SK-N-SH (cell line): ENCODE measurements around the gene PCBP4. TPM values are rescaled to one million over a fixed set of nuclear protein-coding genes. Genes with fewer than 3 reads are reported as not detected.

ENCODE experiments used
- CTCF ChIA-PET: fragments of 300-600, 350-600 bp; formaldehyde crosslinking; extraction: SDS; loops from one replicate; lab custom pipeline; 2021; lab: Yijun Ruan, JAX
- POLR2A ChIA-PET: fragments of 350-600 bp; sonication (Branson Sonifier 250); formaldehyde crosslinking; extraction: SDS; loops from one replicate; lab custom pipeline; 2020; ENCODE audit warnings: antibody characterized with exemption, inconsistent platforms; lab: Yijun Ruan, JAX
- DNase-seq: peaks from one replicate; pipeline ENCODE4 v3.0.0; 2012
- H2AFZ ChIP-seq: fragments of 200-600 bp; sonication (generic); 2 replicates; pipeline ENCODE4 v1.8.1; 2016; ENCODE audit warnings: antibody characterized with exemption, mild to moderate bottlenecking, low read depth
- H3F3A ChIP-seq: fragments of 200-600 bp; sonication (generic); replicated peaks from 2 replicates; pipeline ENCODE3; 2016; ENCODE audit warnings: antibody characterized with exemption, mild to moderate bottlenecking; ENCODE audit not compliant: insufficient read depth
- H3K27ac ChIP-seq, 2 experiments: fragments of 200-500 bp in 1 of 2; fragments of 200-600 bp in 1 of 2; sonication (Bioruptor generic) in 1 of 2; sonication (generic), shearing (Covaris generic) in 1 of 2; 2 replicates each; pipeline versions ENCODE4 v1.5.1 to v1.6.1; 2014 to 2016; ENCODE audit warnings: low read depth in 2 of 2, inconsistent platforms in 1 of 2, low read length in 1 of 2, mild to moderate bottlenecking in 1 of 2, mixed read lengths in 1 of 2
- H3K27me3 ChIP-seq: fragments of 200-600 bp; sonication (generic), shearing (Covaris generic); 2 replicates; pipeline ENCODE4 v1.6.1; 2016; ENCODE audit warnings: mixed run types; ENCODE audit not compliant: insufficient read depth
- H3K36me3 ChIP-seq, 2 experiments: fragments of 200-500 bp in 1 of 2; fragments of 200-600 bp in 1 of 2; sonication (Bioruptor generic) in 1 of 2; sonication (generic) in 1 of 2; replicated peaks in 1 of 2; 2 replicates each; pipeline versions ENCODE3 to v1.5.1; 2014 to 2016; ENCODE audit warnings: low read length in 1 of 2, mild to moderate bottlenecking in 1 of 2; ENCODE audit not compliant: insufficient read depth in 2 of 2, control insufficient read depth in 1 of 2
- H3K4me1 ChIP-seq, 2 experiments: fragments of 200-500 bp in 1 of 2; fragments of 200-600 bp in 1 of 2; sonication (Bioruptor generic) in 1 of 2; sonication (generic), shearing (Covaris generic) in 1 of 2; 2 replicates each; pipeline versions ENCODE4 v1.5.1 to v1.6.1; 2014 to 2016; ENCODE audit warnings: low read depth in 1 of 2, low read length in 1 of 2, mixed run types in 1 of 2; ENCODE audit not compliant: insufficient read depth in 2 of 2, control insufficient read depth in 1 of 2
- H3K4me2 ChIP-seq: fragments of 200-600 bp; sonication (generic), shearing (Covaris generic); 2 replicates; pipeline ENCODE4 v1.6.1; 2017; ENCODE audit warnings: mixed run types
- H3K4me3 ChIP-seq, 2 experiments: fragments of 200-500 bp in 1 of 2; fragments of 200-600 bp in 1 of 2; sonication (Bioruptor generic) in 1 of 2; sonication (generic), shearing (Covaris generic) in 1 of 2; 2 replicates each; pipeline versions ENCODE4 v1.5.1 to v1.8.1; 2014 to 2016; ENCODE audit warnings: low read depth in 2 of 2, inconsistent platforms in 1 of 2, low read length in 1 of 2, mild to moderate bottlenecking in 1 of 2, mixed read lengths in 1 of 2, moderate library complexity in 1 of 2
- H3K79me2 ChIP-seq: fragments of 200-600 bp; sonication (generic); 2 replicates; pipeline ENCODE4 v1.8.1; 2017; ENCODE audit warnings: mild to moderate bottlenecking; ENCODE audit not compliant: insufficient read depth
- H3K9ac ChIP-seq: fragments of 200-600 bp; sonication (generic); 2 replicates; pipeline ENCODE4 v1.6.1; 2017; ENCODE audit warnings: mixed run types
- H3K9me2 ChIP-seq: fragments of 200-600 bp; sonication (generic); 2 replicates; pipeline ENCODE4 v1.6.1; 2017; ENCODE audit warnings: mixed run types
- H3K9me3 ChIP-seq: fragments of 200-600 bp; sonication (generic); 2 replicates; pipeline ENCODE4 v1.6.1; 2017; ENCODE audit warnings: mixed run types, mild to moderate bottlenecking, moderate library complexity
- H4K20me1 ChIP-seq: fragments of 200-600 bp; sonication (generic); 2 replicates; pipeline ENCODE4 v1.6.1; 2017; ENCODE audit warnings: mild to moderate bottlenecking, mixed run types; ENCODE audit not compliant: insufficient read depth
- ELF1 ChIP-seq: IDR thresholded peaks from 2 replicates; pipeline ENCODE4 v1.4.0; 2012
- EZH2phosphoT487 ChIP-seq: fragments of 200-600 bp; sonication (generic); IDR thresholded peaks from 2 replicates; pipeline ENCODE4 v1.6.1; 2017; ENCODE audit warnings: low read depth, mixed run types, mild to moderate bottlenecking, antibody characterized with exemption, moderate library complexity, borderline replicate concordance
- FOSL2 ChIP-seq: IDR thresholded peaks from 2 replicates; pipeline ENCODE4 v1.4.0; 2012; ENCODE audit warnings: low read depth, mild to moderate bottlenecking, moderate library complexity, borderline replicate concordance
- FOXJ3 ChIP-seq: sonication (generic); formaldehyde crosslinking; IDR thresholded peaks from 2 replicates; pipeline ENCODE4 v1.5.1; 2020; ENCODE audit warnings: mild to moderate bottlenecking, missing genetic modification reagents
- FOXM1 ChIP-seq: IDR thresholded peaks from 2 replicates; pipeline ENCODE4 v1.4.0; 2012; ENCODE audit warnings: low read depth, mild to moderate bottlenecking
- MXI1 ChIP-seq: IDR thresholded peaks from 2 replicates; pipeline ENCODE4 v1.6.1; 2012; ENCODE audit warnings: mild to moderate bottlenecking, low read depth, low read length, improper control_type of control experiment
- NFIC ChIP-seq: IDR thresholded peaks from 2 replicates; pipeline ENCODE4 v1.4.0; 2012; ENCODE audit warnings: borderline replicate concordance
- POLR2AphosphoS5 ChIP-seq: IDR thresholded peaks from 2 replicates; pipeline ENCODE4 v1.6.1; 2012; ENCODE audit warnings: low read depth, low read length
- RAD21 ChIP-seq: IDR thresholded peaks from 2 replicates; pipeline ENCODE4 v1.6.1; 2012; ENCODE audit warnings: mild to moderate bottlenecking, low read length
- RCOR1 ChIP-seq: fragments of 150-350 bp; IDR thresholded peaks from 2 replicates; pipeline ENCODE4 v1.6.1; 2017; ENCODE audit warnings: antibody characterized with exemption, low read length
- RFX5 ChIP-seq: IDR thresholded peaks from 2 replicates; pipeline ENCODE4 v1.6.1; 2012; ENCODE audit warnings: mild to moderate bottlenecking, improper control_type of control experiment, low read length
- SIN3A ChIP-seq: IDR thresholded peaks from 2 replicates; pipeline ENCODE4 v1.6.1; 2012; ENCODE audit warnings: low read depth, mild to moderate bottlenecking, low read length, moderate library complexity, borderline replicate concordance
- SMC3 ChIP-seq: IDR thresholded peaks from 2 replicates; pipeline ENCODE4 v1.6.1; 2012; ENCODE audit warnings: low read depth, low read length, improper control_type of control experiment
- TAF1 ChIP-seq: IDR thresholded peaks from 2 replicates; pipeline ENCODE4 v1.6.1; 2012; ENCODE audit warnings: low read depth, mild to moderate bottlenecking, low read length, moderate library complexity, borderline replicate concordance
- TCF12 ChIP-seq: IDR thresholded peaks from 2 replicates; pipeline ENCODE4 v1.4.0; 2012
- WGBS: methylation state at CpG from one replicate; pipeline ENCODE4 v1.1.6; 2017; ENCODE audit warnings: low lambda C conversion rate; 5-methylcytosine and 5-hydroxymethylcytosine counted together
- polyA plus RNA-seq, 3 experiments: library from polyadenylated mRNA; depleted of rRNA; stranded (reverse); fragments of >200 nt; gene quantifications; 2 replicates each; pipeline ENCODE4 v1.2.3, GENCODE V29; 2012
- TF ChIP-seq, protein P1 (sequence below): IDR thresholded peaks from 2 replicates; pipeline ENCODE4 v1.4.0; 2012; ENCODE audit warnings: low read depth, borderline replicate concordance
- TF ChIP-seq, protein P2 (sequence below): fragments of 150-350 bp; IDR thresholded peaks from 2 replicates; pipeline ENCODE4 v1.6.1; 2016; ENCODE audit warnings: mild to moderate bottlenecking, low read depth, low read length
- TF ChIP-seq, protein P3 (sequence below): fragments of 150-350 bp; IDR thresholded peaks from 2 replicates; pipeline ENCODE4 v1.6.1; 2017; ENCODE audit warnings: antibody characterized with exemption, low read length, low read depth, borderline replicate concordance
- TF ChIP-seq, protein P4 (sequence below): fragments of 200-600 bp; sonication (generic); IDR thresholded peaks from 2 replicates; pipeline ENCODE4 v1.6.1; 2017; ENCODE audit warnings: antibody characterized with exemption, mild to moderate bottlenecking, moderate library complexity
- TF ChIP-seq, protein P5 (sequence below): IDR thresholded peaks from 2 replicates; pipeline ENCODE4 v1.6.1; 2012; ENCODE audit warnings: mild to moderate bottlenecking, low read depth, low read length, moderate library complexity
- TF ChIP-seq, protein P6 (sequence below): IDR thresholded peaks from 2 replicates; pipeline ENCODE4; 2012
- TF ChIP-seq, protein P7 (sequence below): IDR thresholded peaks from 2 replicates; pipeline ENCODE4 v1.4.0; 2012; ENCODE audit warnings: low read depth

The PCBP4 gene
- polyA plus RNA-seq, 1 of the 3 experiments (the other 2 are of a cell fraction) = 97.4 TPM

DNA sequence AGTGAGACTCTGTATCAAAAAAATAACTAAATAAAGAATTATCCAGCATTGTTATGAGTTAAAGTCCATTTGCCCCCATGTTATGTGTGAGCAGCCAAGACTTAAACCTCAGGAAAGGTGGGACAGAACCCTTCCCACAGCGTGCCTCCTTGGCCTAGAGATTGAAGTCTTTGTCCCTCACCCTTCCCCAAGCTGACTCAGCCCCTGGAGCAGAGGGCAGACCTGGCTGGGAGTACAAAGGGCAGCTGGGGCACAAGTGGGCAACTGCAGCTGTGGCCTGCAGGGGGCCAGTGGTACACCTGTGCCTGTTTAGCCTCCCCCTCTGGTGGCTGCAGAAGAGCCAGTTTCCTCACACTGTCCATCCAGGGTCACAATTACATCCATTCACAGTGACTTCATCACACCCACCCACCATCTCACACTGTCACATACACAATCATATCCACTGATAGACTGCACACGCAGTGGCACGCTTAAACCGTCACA, 15.1 kb upstream of the PCBP4 start:
- Histone ChIP-seq H3K9me3 (no peaks in the 10 kb centered on the region), H2AFZ (peak overlapping the region; percentile 94; the same call in 1 of the 2 replicates), H3K27ac (peak overlapping the region; percentile 89 to 93), H3F3A (peaks cover 16% of the 10 kb centered on the region), H3K36me3 (peaks cover 0 to 5% of the 10 kb centered on the region in 2 experiments), H3K4me2 (peak overlapping the region; percentile 97), H3K9ac (peak overlapping the region; percentile 89), H3K27me3 (no peaks in the 10 kb centered on the region), H3K9me2 (no peaks in the 10 kb centered on the region), H4K20me1 (no peaks in the 10 kb centered on the region), H3K4me3 (peak overlapping the region; percentile 68 to 90), H3K4me1 (peaks cover 5 to 19% of the 10 kb centered on the region in 2 experiments; a peak in 3 of 4 replicates), H3K79me2 (peaks cover 40% of the 10 kb centered on the region)
- ChIA-PET CTCF (interaction anchor here (0.6 to 4.8 kb wide), 25 partner anchors 8 to 490 kb away, joined by 3 to 45 read pairs (median 4); partner anchors contain the start of genes ABHD14A, ABHD14B, GPR62 and PARP3), POLR2A (interaction anchor here (0.6 to 4.3 kb wide), 8 partner anchors 9 to 593 kb away, joined by 3 to 42 read pairs (median 10); partner anchors contain the start of genes ABHD14B, PARP3, RPL29 and RRP9)
- peak; percentile 87 for DNase-seq
- WGBS = 17% methylated on average over 4 of the region's 4 CpGs
- TF ChIP-seq NFIC (no peak), RFX5 (no peak), SMC3 (0 out of 2 replicates have a peak, but pooled peaks have one; percentile 18), ELF1 (no peak), RCOR1 (no peak), RAD21 (peak; percentile 11; the same call in 1 of the 2 replicates), TCF12 (no peak; the same call in 1 of the 2 replicates), MXI1 (peak; percentile 88), POLR2AphosphoS5 (no peak), EZH2phosphoT487 (no peak), TAF1 (no peak), FOSL2 (no peak), FOXM1 (no peak), SIN3A (no peak), FOXJ3 (CRISPR knock-in tag) (no peak)
- TF ChIP-seq, protein P1, sequence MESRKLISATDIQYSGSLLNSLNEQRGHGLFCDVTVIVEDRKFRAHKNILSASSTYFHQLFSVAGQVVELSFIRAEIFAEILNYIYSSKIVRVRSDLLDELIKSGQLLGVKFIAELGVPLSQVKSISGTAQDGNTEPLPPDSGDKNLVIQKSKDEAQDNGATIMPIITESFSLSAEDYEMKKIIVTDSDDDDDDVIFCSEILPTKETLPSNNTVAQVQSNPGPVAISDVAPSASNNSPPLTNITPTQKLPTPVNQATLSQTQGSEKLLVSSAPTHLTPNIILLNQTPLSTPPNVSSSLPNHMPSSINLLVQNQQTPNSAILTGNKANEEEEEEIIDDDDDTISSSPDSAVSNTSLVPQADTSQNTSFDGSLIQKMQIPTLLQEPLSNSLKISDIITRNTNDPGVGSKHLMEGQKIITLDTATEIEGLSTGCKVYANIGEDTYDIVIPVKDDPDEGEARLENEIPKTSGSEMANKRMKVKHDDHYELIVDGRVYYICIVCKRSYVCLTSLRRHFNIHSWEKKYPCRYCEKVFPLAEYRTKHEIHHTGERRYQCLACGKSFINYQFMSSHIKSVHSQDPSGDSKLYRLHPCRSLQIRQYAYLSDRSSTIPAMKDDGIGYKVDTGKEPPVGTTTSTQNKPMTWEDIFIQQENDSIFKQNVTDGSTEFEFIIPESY = no peak
- TF ChIP-seq, protein P2, sequence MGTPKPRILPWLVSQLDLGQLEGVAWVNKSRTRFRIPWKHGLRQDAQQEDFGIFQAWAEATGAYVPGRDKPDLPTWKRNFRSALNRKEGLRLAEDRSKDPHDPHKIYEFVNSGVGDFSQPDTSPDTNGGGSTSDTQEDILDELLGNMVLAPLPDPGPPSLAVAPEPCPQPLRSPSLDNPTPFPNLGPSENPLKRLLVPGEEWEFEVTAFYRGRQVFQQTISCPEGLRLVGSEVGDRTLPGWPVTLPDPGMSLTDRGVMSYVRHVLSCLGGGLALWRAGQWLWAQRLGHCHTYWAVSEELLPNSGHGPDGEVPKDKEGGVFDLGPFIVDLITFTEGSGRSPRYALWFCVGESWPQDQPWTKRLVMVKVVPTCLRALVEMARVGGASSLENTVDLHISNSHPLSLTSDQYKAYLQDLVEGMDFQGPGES = no peak
- TF ChIP-seq, protein P3, sequence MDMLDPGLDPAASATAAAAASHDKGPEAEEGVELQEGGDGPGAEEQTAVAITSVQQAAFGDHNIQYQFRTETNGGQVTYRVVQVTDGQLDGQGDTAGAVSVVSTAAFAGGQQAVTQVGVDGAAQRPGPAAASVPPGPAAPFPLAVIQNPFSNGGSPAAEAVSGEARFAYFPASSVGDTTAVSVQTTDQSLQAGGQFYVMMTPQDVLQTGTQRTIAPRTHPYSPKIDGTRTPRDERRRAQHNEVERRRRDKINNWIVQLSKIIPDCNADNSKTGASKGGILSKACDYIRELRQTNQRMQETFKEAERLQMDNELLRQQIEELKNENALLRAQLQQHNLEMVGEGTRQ = no peak
- TF ChIP-seq, protein P4, sequence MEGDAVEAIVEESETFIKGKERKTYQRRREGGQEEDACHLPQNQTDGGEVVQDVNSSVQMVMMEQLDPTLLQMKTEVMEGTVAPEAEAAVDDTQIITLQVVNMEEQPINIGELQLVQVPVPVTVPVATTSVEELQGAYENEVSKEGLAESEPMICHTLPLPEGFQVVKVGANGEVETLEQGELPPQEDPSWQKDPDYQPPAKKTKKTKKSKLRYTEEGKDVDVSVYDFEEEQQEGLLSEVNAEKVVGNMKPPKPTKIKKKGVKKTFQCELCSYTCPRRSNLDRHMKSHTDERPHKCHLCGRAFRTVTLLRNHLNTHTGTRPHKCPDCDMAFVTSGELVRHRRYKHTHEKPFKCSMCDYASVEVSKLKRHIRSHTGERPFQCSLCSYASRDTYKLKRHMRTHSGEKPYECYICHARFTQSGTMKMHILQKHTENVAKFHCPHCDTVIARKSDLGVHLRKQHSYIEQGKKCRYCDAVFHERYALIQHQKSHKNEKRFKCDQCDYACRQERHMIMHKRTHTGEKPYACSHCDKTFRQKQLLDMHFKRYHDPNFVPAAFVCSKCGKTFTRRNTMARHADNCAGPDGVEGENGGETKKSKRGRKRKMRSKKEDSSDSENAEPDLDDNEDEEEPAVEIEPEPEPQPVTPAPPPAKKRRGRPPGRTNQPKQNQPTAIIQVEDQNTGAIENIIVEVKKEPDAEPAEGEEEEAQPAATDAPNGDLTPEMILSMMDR = peak; percentile 65
- TF ChIP-seq, protein P5, sequence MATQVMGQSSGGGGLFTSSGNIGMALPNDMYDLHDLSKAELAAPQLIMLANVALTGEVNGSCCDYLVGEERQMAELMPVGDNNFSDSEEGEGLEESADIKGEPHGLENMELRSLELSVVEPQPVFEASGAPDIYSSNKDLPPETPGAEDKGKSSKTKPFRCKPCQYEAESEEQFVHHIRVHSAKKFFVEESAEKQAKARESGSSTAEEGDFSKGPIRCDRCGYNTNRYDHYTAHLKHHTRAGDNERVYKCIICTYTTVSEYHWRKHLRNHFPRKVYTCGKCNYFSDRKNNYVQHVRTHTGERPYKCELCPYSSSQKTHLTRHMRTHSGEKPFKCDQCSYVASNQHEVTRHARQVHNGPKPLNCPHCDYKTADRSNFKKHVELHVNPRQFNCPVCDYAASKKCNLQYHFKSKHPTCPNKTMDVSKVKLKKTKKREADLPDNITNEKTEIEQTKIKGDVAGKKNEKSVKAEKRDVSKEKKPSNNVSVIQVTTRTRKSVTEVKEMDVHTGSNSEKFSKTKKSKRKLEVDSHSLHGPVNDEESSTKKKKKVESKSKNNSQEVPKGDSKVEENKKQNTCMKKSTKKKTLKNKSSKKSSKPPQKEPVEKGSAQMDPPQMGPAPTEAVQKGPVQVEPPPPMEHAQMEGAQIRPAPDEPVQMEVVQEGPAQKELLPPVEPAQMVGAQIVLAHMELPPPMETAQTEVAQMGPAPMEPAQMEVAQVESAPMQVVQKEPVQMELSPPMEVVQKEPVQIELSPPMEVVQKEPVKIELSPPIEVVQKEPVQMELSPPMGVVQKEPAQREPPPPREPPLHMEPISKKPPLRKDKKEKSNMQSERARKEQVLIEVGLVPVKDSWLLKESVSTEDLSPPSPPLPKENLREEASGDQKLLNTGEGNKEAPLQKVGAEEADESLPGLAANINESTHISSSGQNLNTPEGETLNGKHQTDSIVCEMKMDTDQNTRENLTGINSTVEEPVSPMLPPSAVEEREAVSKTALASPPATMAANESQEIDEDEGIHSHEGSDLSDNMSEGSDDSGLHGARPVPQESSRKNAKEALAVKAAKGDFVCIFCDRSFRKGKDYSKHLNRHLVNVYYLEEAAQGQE = no peak
- TF ChIP-seq, protein P6, sequence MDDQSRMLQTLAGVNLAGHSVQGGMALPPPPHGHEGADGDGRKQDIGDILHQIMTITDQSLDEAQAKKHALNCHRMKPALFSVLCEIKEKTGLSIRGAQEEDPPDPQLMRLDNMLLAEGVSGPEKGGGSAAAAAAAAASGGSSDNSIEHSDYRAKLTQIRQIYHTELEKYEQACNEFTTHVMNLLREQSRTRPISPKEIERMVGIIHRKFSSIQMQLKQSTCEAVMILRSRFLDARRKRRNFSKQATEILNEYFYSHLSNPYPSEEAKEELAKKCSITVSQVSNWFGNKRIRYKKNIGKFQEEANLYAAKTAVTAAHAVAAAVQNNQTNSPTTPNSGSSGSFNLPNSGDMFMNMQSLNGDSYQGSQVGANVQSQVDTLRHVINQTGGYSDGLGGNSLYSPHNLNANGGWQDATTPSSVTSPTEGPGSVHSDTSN = no peak
- TF ChIP-seq, protein P7, sequence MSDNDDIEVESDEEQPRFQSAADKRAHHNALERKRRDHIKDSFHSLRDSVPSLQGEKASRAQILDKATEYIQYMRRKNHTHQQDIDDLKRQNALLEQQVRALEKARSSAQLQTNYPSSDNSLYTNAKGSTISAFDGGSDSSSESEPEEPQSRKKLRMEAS = no peak
